DMS79 (cell line): ENCODE measurements around the gene SOBP.

ENCODE experiments used
- DNase-seq: peaks from one replicate; lab custom pipeline; 2025; lab: John Stamatoyannopoulos, UW

The SOBP gene

GRCh38 chr6:107658920-107659865 lies 169.3 kb downstream of the SOBP start:
- DNase-seq = no peak

- DNase-seq = no peak
Measured at GRCh38 chr6:107660839-107661238, 170.9 kb downstream of the SOBP start.

- DNase-seq = no peak
Measured at GRCh38 chr6:107661291-107661690, 171.4 kb downstream of the SOBP start.

- no peak for DNase-seq
Measured at GRCh38 chr6:107662333-107662732, 172.4 kb downstream of the SOBP start.

GRCh38 chr6:107663308-107663707 lies 173.4 kb downstream of the SOBP start:
- no peak for DNase-seq

GRCh38 chr6:107665382-107665781 lies 175.5 kb downstream of the SOBP start:
- DNase-seq = no peak

- no peak for DNase-seq
Measured at GRCh38 chr6:107666084-107666980, 176.4 kb downstream of the SOBP start.

- DNase-seq = no peak
Measured at GRCh38 chr6:107666981-107667601, 177.2 kb downstream of the SOBP start.

- no peak for DNase-seq
Measured at GRCh38 chr6:107667790-107668189, 177.9 kb downstream of the SOBP start.

- no peak for DNase-seq
Measured at GRCh38 chr6:107668743-107669474, 179.0 kb downstream of the SOBP start.

- no peak for DNase-seq
Measured at GRCh38 chr6:107670792-107671199, 180.9 kb downstream of the SOBP start.

GRCh38 chr6:107673076-107673494 lies 183.2 kb downstream of the SOBP start:
- no peak for DNase-seq

- DNase-seq = peak; percentile 84
Measured at GRCh38 chr6:107674995-107675738, 185.2 kb downstream of the SOBP start.

GRCh38 chr6:107676042-107676441 lies 186.1 kb downstream of the SOBP start:
- no peak for DNase-seq

GRCh38 chr6:107677399-107677798 lies 187.5 kb downstream of the SOBP start:
- no peak for DNase-seq

GRCh38 chr6:107679457-107679856 lies 189.5 kb downstream of the SOBP start:
- DNase-seq = no peak

- DNase-seq = no peak
Measured at GRCh38 chr6:107682721-107683120, 192.8 kb downstream of the SOBP start.

- DNase-seq = no peak
Measured at GRCh38 chr6:107683183-107683582, 193.3 kb downstream of the SOBP start.

GRCh38 chr6:107684996-107685395 lies 195.1 kb downstream of the SOBP start:
- no peak for DNase-seq

- DNase-seq = no peak
Measured at GRCh38 chr6:107689190-107689589, 199.3 kb downstream of the SOBP start.
